GM19372 (cell line): Measurements from ENCODE around the gene ASB16.

Experiments
- ATAC-seq: cut with Tn5 transposase; IDR thresholded peaks from one replicate; pipeline ENCODE4 v1.9.1; 2021; ENCODE audit warnings: mild to moderate bottlenecking, low read depth, moderate library complexity; ENCODE audit not compliant: unreplicated experiment

Gene ASB16

GRCh38 chr17:44187131-44187899 is 16.8 kb downstream of the ASB16 start:
- ATAC-seq = peak; percentile 39

DNA sequence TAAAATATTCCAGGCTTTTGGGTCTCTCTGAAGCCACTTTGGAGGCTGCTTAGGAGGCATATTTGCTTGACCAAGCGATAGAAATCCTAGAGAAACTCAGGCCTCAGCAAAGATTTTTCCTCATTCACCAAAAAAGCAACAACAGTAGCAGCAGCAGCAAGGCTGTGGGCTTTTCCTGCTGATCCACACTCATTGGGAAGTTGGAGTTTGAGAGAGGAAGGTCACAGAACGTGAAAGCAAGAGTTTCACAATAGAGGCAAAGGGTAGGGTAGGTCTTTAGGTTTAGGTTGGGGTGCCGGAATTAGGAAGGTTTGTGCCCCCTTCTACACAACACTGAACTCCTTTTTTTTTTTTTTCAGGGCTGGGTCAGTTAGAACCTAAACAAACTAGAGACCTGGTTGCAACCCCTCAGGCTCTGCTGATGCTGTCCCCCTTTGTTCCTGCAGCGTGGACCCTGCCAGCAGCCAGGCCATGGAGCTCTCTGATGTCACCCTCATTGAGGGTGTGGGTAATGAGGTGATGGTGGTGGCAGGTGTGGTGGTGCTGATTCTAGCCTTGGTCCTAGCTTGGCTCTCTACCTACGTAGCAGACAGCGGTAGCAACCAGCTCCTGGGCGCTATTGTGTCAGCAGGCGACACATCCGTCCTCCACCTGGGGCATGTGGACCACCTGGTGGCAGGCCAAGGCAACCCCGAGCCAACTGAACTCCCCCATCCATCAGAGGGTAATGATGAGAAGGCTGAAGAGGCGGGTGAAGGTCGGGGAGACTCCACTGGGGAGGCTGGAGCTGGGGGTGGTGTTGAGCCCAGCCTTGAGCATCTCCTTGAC is 18.3 kb downstream of the ASB16 start:
- ATAC-seq = no peak

DNA sequence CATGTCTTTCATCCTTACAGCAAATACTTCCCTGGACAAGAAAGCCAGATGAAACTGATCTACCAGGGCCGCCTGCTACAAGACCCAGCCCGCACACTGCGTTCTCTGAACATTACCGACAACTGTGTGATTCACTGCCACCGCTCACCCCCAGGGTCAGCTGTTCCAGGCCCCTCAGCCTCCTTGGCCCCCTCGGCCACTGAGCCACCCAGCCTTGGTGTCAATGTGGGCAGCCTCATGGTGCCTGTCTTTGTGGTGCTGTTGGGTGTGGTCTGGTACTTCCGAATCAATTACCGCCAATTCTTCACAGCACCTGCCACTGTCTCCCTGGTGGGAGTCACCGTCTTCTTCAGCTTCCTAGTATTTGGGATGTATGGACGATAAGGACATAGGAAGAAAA is 20.0 kb downstream of the ASB16 start:
- ATAC-seq = no peak

DNA sequence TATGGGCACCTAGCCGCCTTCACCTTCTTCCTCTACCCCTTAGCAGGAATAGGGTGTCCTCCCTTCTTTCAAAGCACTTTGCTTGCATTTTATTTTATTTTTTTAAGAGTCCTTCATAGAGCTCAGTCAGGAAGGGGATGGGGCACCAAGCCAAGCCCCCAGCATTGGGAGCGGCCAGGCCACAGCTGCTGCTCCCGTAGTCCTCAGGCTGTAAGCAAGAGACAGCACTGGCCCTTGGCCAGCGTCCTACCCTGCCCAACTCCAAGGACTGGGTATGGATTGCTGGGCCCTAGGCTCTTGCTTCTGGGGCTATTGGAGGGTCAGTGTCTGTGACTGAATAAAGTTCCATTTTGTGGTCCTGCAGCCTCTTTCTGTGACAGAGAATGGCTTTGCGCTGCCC is 20.9 kb downstream of the ASB16 start:
- no peak for ATAC-seq

DNA sequence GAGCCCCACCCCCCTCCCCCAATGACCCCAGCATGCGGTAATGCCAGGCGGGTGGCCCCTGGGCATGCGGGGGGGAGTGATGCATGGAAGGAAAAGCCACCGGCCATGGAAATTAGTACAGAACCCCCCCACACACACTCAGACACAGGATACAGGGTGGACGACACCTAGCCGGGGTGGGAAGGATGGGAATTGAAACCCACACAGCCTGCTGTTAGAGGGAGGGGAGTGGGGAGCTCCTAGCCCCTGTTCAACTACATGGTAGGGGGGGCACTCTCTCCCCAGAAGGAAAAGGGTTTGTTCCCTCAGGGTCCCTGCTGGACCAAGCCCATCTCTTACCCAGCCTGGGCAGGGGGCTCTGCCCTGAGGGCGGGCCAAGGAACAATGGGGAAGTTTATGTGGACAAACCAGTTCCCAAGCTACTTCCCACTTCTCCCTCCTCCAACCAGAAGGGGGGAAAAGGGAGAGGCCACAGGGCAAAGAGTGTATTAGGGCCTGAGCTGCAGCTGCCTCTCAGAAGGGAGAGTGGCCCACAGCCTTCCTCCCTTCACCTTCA is 21.5 kb downstream of the ASB16 start:
- no peak for ATAC-seq

DNA sequence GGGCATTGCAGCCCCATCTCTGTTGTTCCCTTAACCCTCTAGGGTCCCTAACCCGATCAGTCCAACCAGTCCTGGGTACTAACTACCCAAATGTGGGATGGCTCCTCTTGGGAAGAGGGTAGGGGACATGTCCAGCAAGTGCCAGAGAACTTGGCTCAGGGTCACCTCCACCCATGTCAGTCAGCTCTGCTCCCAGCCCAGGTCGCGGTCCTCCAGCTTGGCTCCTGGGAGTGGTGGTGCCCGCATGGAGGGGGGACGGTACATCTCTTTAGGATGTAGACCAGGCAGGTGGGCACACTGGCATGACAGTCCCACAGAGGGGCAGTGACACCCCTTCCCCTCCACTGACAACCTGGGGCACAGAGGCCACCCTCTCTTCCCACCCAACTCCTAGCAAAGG is 22.2 kb downstream of the ASB16 start:
- no peak for ATAC-seq

DNA sequence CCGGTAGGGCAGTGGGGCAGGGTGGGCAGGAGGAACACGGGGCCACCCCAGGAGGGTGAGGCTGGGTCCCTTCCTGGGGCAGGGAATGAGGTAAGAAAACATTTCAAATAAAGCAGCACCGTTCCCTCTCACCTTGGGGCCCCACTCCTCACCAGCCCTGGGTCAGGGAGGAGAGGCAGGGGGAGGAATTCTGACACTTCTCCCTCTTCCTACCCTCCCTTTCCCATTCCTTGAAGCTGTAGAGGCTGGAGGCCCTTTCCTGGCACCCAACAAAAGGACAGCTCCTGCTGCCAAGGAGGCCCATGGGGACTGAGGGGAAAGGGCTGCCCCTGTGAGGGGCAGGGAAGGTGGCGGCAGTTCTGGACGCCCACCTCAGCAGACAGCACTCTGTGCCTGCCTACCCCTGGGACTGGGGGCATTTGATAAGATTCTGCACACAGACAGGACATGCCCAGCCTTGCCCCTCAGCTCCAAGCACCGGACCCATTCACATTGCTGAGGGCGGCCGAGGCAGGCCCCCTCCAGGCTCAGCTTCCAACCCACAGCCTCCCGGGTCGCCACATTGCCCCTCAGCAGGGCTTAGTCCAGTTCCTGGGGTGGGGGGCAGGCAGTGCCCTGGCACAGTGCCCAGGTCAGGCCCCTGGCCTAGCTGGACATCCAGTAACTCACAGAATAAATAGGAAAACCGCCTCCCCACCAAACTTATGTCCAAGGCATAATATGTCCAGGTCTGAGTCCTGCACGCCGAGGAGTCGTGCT is 23.0 kb downstream of the ASB16 start:
- no peak for ATAC-seq

- ATAC-seq = no peak
Observed at GRCh38 chr17:44197107-44197506, 26.6 kb downstream of the ASB16 start.

DNA sequence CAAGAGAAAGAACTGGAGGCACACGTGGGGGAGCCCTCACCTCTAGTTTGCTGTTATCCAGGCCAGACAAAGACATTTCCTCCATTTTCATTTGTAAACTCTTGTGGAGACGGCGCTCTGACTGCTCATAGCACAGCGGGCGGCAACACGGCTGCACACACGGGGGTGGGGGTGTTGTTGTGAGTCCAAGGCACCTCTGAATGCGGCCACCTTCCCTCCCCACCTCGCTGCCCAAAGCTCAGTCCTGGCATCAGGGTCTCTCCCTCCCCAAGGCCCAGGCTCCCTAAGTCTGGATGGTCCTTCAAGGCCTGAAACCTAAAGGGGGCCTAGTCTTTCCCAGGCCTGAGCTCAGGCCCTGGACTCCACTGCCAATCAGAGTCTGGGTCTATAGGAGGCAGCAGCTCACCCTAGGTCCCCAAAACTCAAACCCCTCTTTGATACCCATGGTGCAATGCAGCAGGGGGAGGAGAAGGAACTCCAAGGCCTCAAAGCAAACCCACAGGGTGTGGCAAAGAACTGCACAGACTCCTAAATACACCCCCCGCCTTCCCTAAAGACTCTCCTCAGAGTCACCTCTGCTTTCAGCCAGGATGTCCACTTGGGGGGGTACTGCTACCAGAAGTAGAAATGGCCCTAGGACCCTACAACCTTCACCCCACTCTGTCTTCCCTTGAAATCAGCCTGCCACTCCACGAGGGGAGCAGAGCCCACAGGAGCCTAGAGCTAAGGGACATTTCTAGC is 27.6 kb downstream of the ASB16 start:
- no peak for ATAC-seq

GRCh38 chr17:44198721-44199552 is 28.4 kb downstream of the ASB16 start:
- ATAC-seq = peak; percentile 17

DNA sequence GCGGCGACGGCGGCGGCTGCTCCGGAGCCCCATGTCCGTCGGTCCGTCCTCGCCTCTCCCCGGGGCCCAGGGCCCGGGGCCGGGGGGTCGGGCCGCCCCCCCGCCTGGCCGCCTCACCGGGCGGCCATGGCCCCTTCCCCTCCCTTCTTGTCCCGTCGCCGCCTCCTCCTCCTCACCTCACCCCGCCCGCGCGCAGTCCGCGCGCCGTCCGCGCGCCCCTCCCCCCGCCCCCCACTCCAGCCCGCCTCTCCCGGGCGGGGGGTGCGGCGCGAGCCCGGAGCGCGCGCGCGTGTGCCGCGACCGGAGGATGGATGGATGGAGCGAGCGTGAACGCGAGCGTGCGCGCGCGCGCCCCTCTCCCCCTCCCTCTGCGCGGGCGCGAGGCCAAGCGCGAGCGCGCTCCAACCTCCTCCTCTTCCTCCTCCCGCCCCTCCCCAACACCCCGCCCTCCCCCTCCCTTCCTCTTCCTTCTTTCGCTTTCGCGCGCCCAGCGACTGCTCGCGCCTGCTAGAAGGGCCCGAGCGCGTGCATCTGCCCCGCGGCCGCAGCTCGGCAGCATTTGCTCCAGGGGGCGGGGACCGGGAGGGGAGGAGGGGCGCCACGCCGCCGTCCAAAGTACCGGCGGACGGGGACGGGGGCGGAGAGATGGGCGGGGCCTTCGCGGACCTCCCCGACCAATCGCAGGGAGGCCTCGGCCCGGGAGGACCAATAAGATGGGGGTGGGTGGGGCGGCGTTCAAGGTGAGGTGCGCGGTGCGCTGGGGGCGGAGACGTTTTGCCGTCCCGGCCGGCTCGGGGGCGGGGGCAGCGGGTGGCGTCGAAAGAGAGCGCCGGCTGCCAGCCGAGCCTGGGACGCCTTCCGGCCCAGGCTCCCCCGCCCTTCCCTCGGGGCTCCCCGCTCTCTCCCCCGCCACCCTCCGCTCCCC is 29.3 kb downstream of the ASB16 start, which contains the start of gene ATXN7L3:
ATXN7L3 (minus strand) TSS at position 332 of the 925 bp plus-strand sequence. CDS start 1,814 bp downstream, outside the sequence.
- ATAC-seq = peak; percentile 71

- no peak for ATAC-seq
Observed at GRCh38 chr17:44200478-44201155, 30.1 kb downstream of the ASB16 start.

- no peak for ATAC-seq
Observed at GRCh38 chr17:44202756-44203155, 32.3 kb downstream of the ASB16 start.

- no peak for ATAC-seq
Observed at GRCh38 chr17:44203731-44204440, 33.4 kb downstream of the ASB16 start.

DNA sequence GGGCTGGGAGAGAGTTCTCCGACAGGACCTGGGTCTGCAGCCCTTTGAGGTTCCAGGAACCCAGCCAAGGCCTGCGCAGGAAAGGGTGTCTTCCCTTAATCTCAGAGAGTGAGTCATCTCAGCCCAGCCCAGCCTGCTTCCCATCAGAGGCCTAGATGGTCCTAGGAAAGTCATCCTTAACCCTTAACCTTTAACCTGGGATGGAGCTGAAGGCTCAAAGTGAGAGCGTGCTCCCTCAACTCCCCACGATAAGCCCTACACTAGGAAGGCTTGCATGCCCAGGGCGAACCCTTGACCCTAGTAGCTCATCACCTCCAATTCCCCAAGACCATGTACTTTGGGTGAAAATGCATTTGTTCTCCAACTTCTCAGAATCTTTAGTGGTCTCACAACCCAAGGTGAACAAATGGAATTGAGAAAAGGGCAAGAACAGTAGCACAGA is 34.0 kb downstream of the ASB16 start:
- no peak for ATAC-seq

DNA sequence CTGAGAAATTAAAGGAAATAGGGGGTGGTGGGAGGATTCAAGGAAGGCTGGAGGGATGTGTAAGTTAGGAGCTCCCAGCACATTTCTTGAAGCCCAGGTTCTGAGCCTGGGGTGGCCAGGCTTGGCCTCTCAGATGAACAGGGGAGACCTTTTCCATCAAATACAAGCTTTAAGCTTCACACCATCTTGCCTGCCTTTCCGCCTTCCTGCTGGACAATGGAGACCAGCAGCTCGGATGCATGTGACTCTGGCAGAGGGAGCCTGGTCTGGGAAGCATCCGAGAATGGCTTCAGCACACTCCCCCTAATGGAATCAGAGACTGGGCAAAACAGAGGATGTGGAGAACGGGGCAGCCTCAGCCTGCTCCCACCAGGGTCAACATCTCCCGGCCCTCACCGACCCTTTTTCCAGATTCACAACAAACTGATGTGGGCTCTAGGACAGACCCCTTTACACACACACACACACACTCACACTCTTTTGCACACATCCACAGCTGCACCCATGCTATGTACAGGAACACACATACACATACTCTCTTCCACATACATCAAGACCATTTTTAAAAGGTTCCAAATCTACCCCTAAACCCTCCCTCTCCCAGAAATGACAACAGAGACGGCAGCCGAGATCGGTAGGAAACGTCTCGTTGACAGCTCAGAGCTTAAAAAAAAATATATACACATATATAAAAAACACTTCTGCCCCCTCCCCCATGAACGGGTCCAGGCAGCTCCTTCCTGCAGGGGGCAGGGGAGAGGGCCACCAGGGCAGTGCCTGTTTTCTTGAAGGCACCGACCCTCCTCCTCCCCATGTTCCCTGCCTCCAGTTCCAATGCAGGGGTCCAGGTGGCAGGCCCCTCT is 35.7 kb downstream of the ASB16 start:
- no peak for ATAC-seq
